ENCODE measurements around the gene VPS9D1. TPM values are rescaled to one million over a fixed set of nuclear protein-coding genes. Genes with fewer than 3 reads are reported as not detected.

The VPS9D1 gene
- total and polyA plus RNA-seq, 7 donors, result 3.7 to 10.3 (median 5.2) TPM

- TF ChIP-seq CTCF (IDR thresholded peaks at IDR 0.05), result no peak
- WGBS, 3 donors, result 0 to 1% (median 0%) methylated on average over 62 to 99 of the region's 99 CpGs
- ATAC-seq (peak; percentile 98 to 99 (median 99)), DNase-seq (peak; percentile 93 to 96)
- Histone ChIP-seq H3K27ac (peak within 1 kb of the TSS; percentile 91), H3K4me3 (peak within 1 kb of the TSS; percentile 99), H3K4me1 (peaks cover 16% of the 10 kb centered on the region), H3K9me3 (no peaks in the 10 kb centered on the region), H3K36me3 (ENCODE audit: insufficient read depth in 1 of 2, low read depth in 1 of 2) (peaks cover 1 to 19% of the 10 kb centered on the region in 2 donors), H3K27me3 (ENCODE audit: insufficient read depth in 3 of 3, low read length in 2 of 3) (no peaks in the 10 kb centered on the region)
- intact Hi-C loops (cut with DNase I), result loop anchor here in 1 of 2 donors (1.0 kb wide), 1 partner anchor 64 kb away; the partner anchor contains the start of gene ZNF276
These were observed 63.1 kb downstream of the VPS9D1 start, which contains the start of the genes CHMP1A and SPATA33 for GRCh38 chr16:89657442-89658220. TSS of gene CHMP1A (minus strand) at chr16:89657708. CDS start at chr16:89657588, 120 bp downstream. TSS of gene SPATA33 (plus strand) at chr16:89657836. CDS start at chr16:89657912, 76 bp downstream.

Other genes starting within 250 kb of the VPS9D1 start
- 10 to 100 TPM; 52.3 to 72.8 (median 63.8) TPM for gene ANKRD11, start 230.3 kb downstream of the VPS9D1 start, total RNA-seq
- 10 to 100 TPM; 22.3 to 57.9 (median 43.3) TPM for gene ANKRD11, start 230.3 kb downstream of the VPS9D1 start, polyA plus RNA-seq
- 10 to 100 TPM; 66.8 to 92.3 (median 87.3) TPM for gene SPG7, start 212.5 kb downstream of the VPS9D1 start, total RNA-seq
- 10 to 100 TPM; 57.5 to 95.3 (median 79.3) TPM for gene SPG7, start 212.5 kb downstream of the VPS9D1 start, polyA plus RNA-seq
- 1,000 to 10,000 TPM; 1,039 to 1,769 (median 1,553) TPM for gene RPL13, start 160.2 kb downstream of the VPS9D1 start, total RNA-seq
- gene RPL13, start 160.2 kb downstream of the VPS9D1 start, polyA plus RNA-seq, result 1,000 to 10,000 TPM; 2,989 to 7,334 (median 5,467) TPM
- not detected for gene CPNE7, start 145.1 kb downstream of the VPS9D1 start, total RNA-seq
- gene CPNE7, start 145.1 kb downstream of the VPS9D1 start, polyA plus RNA-seq, result under 1 TPM in 2 of 3 donors, not detected in 1; 0.08 to 0.21 TPM
- gene DPEP1, start 107.3 kb downstream of the VPS9D1 start, total RNA-seq, result not detected
- under 1 TPM in 2 of 3 donors, not detected in 1; 0.04 to 0.16 TPM for gene DPEP1, start 107.3 kb downstream of the VPS9D1 start, polyA plus RNA-seq
- gene CHMP1A, start 63.2 kb downstream of the VPS9D1 start, total RNA-seq, result 10 to 100 TPM; 42.2 to 49.9 (median 45.9) TPM
- 10 to 100 TPM; 49.9 to 91.9 (median 68.2) TPM for gene CHMP1A, start 63.2 kb downstream of the VPS9D1 start, polyA plus RNA-seq
- 1 to 10 TPM; 1.2 to 3.0 (median 2.5) TPM for gene SPATA33, start 63.1 kb downstream of the VPS9D1 start, total RNA-seq
- gene SPATA33, start 63.1 kb downstream of the VPS9D1 start, polyA plus RNA-seq, result 1 to 10 TPM; 2.3 to 8.2 (median 4.8) TPM
- 10 to 100 TPM; 23.0 to 33.5 (median 28.7) TPM for gene CDK10, start 34.2 kb downstream of the VPS9D1 start, total RNA-seq
- gene CDK10, start 34.2 kb downstream of the VPS9D1 start, polyA plus RNA-seq, result 10 to 100 TPM; 31.5 to 47.8 (median 35.6) TPM
- gene SPATA2L, start 19.2 kb downstream of the VPS9D1 start, total RNA-seq, result 1 to 10 TPM in 3 of 4 donors, under 1 TPM in 1; 0.56 to 1.8 (median 1.4) TPM
- 1 to 10 TPM; 1.0 to 5.9 (median 1.3) TPM for gene SPATA2L, start 19.2 kb downstream of the VPS9D1 start, polyA plus RNA-seq
- 10 to 100 TPM; 11.5 to 13.6 (median 11.7) TPM for gene ZNF276, start 639 bp upstream of the VPS9D1 start, total RNA-seq
- gene ZNF276, start 639 bp upstream of the VPS9D1 start, polyA plus RNA-seq, result 10 to 100 TPM in 1 of 3 donors, 1 to 10 TPM in 2; 7.6 to 11.1 (median 9.9) TPM
- gene FANCA, start 95.7 kb upstream of the VPS9D1 start, total RNA-seq, result 1 to 10 TPM in 2 of 4 donors, under 1 TPM in 2; 0.79 to 1.1 (median 0.96) TPM
- gene FANCA, start 95.7 kb upstream of the VPS9D1 start, polyA plus RNA-seq, result 1 to 10 TPM; 2.2 to 3.7 (median 2.3) TPM
- gene SPIRE2, start 107.6 kb upstream of the VPS9D1 start, total RNA-seq, result under 1 TPM in 3 of 4 donors, not detected in 1; 0.14 to 0.47 (median 0.22) TPM
- under 1 TPM; 0.18 to 0.48 (median 0.27) TPM for gene SPIRE2, start 107.6 kb upstream of the VPS9D1 start, polyA plus RNA-seq
- 10 to 100 TPM; 57.6 to 93.6 (median 89.8) TPM for gene TCF25, start 152.7 kb upstream of the VPS9D1 start, total RNA-seq
- gene TCF25, start 152.7 kb upstream of the VPS9D1 start, polyA plus RNA-seq, result 10 to 100 TPM; 46.1 to 54.8 (median 50.7) TPM
- gene MC1R, start 198.0 kb upstream of the VPS9D1 start, total RNA-seq, result 1 to 10 TPM in 1 of 4 donors, under 1 TPM in 3; 0.67 to 1.1 (median 0.88) TPM
- gene MC1R, start 198.0 kb upstream of the VPS9D1 start, polyA plus RNA-seq, result 1 to 10 TPM in 1 of 3 donors, under 1 TPM in 2; 0.18 to 1.8 (median 0.18) TPM
- 1 to 10 TPM in 1 of 4 donors, under 1 TPM in 1, not detected in 2; 0.30 to 1.3 TPM for gene TUBB3, start 202.4 kb upstream of the VPS9D1 start, total RNA-seq
- 1 to 10 TPM in 1 of 3 donors, under 1 TPM in 2; 0.17 to 2.4 (median 0.47) TPM for gene TUBB3, start 202.4 kb upstream of the VPS9D1 start, polyA plus RNA-seq
- gene DEF8, start 227.9 kb upstream of the VPS9D1 start, total RNA-seq, result 10 to 100 TPM; 16.2 to 28.5 (median 25.2) TPM
- 10 to 100 TPM; 22.2 to 38.3 (median 25.5) TPM for gene DEF8, start 227.9 kb upstream of the VPS9D1 start, polyA plus RNA-seq